ENCODE measurements around the gene GPR107.

GPR107 gene

GRCh38 chr9:130053504-130054324, at the start of gene GPR107:
Gene GPR107, plus strand, starts transcription at chr9:130053906. Its CDS starts 27 bp downstream, at chr9:130053933.
- no peak for TF ChIP-seq CTCF (IDR thresholded peaks at IDR 0.05)

- TF ChIP-seq CTCF (IDR thresholded peaks at IDR 0.05) = no peak
Observed at GRCh38 chr9:130003943-130004552, 49.7 kb upstream of the GPR107 start.

GRCh38 chr9:130008538-130008937, 45.2 kb upstream of the GPR107 start:
- no peak for TF ChIP-seq CTCF (IDR thresholded peaks at IDR 0.05)

- no peak for TF ChIP-seq CTCF (IDR thresholded peaks at IDR 0.05)
Observed at GRCh38 chr9:130010151-130010988, 43.3 kb upstream of the GPR107 start.

- TF ChIP-seq CTCF (IDR thresholded peaks at IDR 0.05) = no peak
Observed at GRCh38 chr9:130013326-130013725, 40.4 kb upstream of the GPR107 start.

- no peak for TF ChIP-seq CTCF (IDR thresholded peaks at IDR 0.05)
Observed at GRCh38 chr9:130015353-130016019, 38.2 kb upstream of the GPR107 start.

- TF ChIP-seq CTCF (IDR thresholded peaks at IDR 0.05) = no peak
Observed at GRCh38 chr9:130017076-130017475, 36.6 kb upstream of the GPR107 start.

Measured in LNCAP (cell line).